PFSK-1 (cell line): Measurements from ENCODE around the gene PON3.

ENCODE experiments used
- POLR2AphosphoS5 ChIP-seq: IDR thresholded peaks from 2 replicates; pipeline ENCODE4 v1.6.1; 2012; ENCODE audit warnings: low read depth, mild to moderate bottlenecking, control low read depth, low read length, moderate library complexity
- SIN3A ChIP-seq: IDR thresholded peaks from 2 replicates; pipeline ENCODE4 v1.6.1; 2012; ENCODE audit warnings: mild to moderate bottlenecking, low read length, moderate library complexity, borderline replicate concordance; ENCODE audit not compliant: insufficient read depth
- TAF1 ChIP-seq: IDR thresholded peaks from 2 replicates; pipeline ENCODE4 v1.6.1; 2012; ENCODE audit warnings: low read length, control low read depth, borderline replicate concordance; ENCODE audit not compliant: insufficient read depth
- TF ChIP-seq, protein P1 (sequence below), 2 experiments: IDR thresholded peaks; 2 replicates each; pipeline versions ENCODE4 v1.6.1 to v1.8.0; 2011 to 2012; ENCODE audit warnings: low read depth in 2 of 2, low read length in 2 of 2, control low read depth in 1 of 2, inconsistent platforms in 1 of 2, mild to moderate bottlenecking in 1 of 2, moderate library complexity in 1 of 2; ENCODE audit not compliant: insufficient read depth in 1 of 2

DNA sequence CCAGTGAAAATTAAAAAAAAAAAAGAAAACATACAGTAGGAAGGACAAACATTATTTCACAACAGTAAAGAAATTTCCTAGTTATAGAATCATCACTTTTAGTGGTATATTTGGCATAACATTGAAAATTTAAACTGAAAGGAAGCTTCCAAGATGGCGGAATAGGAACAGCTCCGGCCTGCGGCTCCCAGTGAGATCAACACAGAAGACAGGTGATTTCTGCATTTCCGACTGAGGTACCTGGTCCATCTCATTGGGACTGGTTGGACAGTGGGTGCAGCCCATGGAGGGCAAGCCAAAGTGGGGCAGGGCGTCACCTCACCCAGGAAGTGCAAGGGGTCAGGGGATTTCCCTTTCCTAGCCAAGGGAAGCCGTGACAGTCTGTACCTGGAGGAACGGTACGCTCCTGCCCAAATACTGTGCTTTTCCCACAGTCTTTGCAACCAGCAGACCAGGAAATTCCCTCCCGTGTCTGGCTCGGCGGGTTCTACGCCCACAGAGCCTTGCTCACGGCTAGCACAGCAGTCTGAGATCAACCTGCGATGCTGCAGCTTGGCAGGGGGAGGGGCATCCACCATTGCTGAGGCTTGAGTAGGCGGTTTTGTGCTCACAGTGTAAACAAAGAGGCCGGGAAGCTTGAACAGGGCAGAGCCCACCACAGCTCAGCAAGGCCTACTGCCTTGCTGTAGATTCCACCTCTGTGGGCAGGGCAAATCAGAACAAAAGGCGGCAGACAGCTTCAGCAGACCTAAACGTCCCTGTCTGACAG lies 19.4 kb downstream of the PON3 start:
- TF ChIP-seq POLR2AphosphoS5 (no peak), SIN3A (no peak), TAF1 (no peak)
- TF ChIP-seq, protein P1, sequence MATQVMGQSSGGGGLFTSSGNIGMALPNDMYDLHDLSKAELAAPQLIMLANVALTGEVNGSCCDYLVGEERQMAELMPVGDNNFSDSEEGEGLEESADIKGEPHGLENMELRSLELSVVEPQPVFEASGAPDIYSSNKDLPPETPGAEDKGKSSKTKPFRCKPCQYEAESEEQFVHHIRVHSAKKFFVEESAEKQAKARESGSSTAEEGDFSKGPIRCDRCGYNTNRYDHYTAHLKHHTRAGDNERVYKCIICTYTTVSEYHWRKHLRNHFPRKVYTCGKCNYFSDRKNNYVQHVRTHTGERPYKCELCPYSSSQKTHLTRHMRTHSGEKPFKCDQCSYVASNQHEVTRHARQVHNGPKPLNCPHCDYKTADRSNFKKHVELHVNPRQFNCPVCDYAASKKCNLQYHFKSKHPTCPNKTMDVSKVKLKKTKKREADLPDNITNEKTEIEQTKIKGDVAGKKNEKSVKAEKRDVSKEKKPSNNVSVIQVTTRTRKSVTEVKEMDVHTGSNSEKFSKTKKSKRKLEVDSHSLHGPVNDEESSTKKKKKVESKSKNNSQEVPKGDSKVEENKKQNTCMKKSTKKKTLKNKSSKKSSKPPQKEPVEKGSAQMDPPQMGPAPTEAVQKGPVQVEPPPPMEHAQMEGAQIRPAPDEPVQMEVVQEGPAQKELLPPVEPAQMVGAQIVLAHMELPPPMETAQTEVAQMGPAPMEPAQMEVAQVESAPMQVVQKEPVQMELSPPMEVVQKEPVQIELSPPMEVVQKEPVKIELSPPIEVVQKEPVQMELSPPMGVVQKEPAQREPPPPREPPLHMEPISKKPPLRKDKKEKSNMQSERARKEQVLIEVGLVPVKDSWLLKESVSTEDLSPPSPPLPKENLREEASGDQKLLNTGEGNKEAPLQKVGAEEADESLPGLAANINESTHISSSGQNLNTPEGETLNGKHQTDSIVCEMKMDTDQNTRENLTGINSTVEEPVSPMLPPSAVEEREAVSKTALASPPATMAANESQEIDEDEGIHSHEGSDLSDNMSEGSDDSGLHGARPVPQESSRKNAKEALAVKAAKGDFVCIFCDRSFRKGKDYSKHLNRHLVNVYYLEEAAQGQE (IDR thresholded peaks at IDR 0.05; ENCODE audit: insufficient read depth in 1 of 2, low read depth in 2 of 2, low read length in 2 of 2), result no peak
